Vagina (tissue), 2 donors: ENCODE data around the gene HPCAL1. TPM values are rescaled to one million over a fixed set of nuclear protein-coding genes. Genes with fewer than 3 reads are reported as not detected.

Experiments
- DNase-seq, 2 donors: peaks; one replicate each; pipeline ENCODE4 v3.0.0-alpha.2; 2017; ENCODE audit errors: extremely low spot score in 2 of 2
- H3K27ac ChIP-seq: fragments of 200-600 bp; sonication (generic); one replicate; pipeline ENCODE4 v1.5.1; 2019
- H3K27me3 ChIP-seq: fragments of 200-600 bp; sonication (generic); one replicate; pipeline ENCODE4 v1.5.1; 2019
- H3K36me3 ChIP-seq, 2 donors: fragments of 200-600 bp; sonication (generic); one replicate each; pipeline ENCODE4 v1.5.1; 2017 to 2019
- H3K4me1 ChIP-seq: fragments of 200-600 bp; sonication (generic); one replicate; pipeline ENCODE4 v1.5.1; 2019
- H3K4me3 ChIP-seq, 2 donors: fragments of 200-600 bp; sonication (generic); 1 replicate in 1 of 2; 2 replicates in 1 of 2; pipeline ENCODE4 v1.5.1; 2016 to 2019
- H3K9me3 ChIP-seq: fragments of 200-600 bp; sonication (generic); one replicate; pipeline ENCODE4 v1.5.1; 2019
- POLR2A ChIP-seq, 2 donors: fragments of 450-650 bp; IDR thresholded peaks; one replicate each; pipeline ENCODE4 v1.6.1; 2017; ENCODE audit warnings: antibody characterized with exemption in 2 of 2, mild to moderate bottlenecking in 2 of 2, moderate library complexity in 2 of 2
- POLR2AphosphoS5 ChIP-seq, 2 donors: sonication (generic); formaldehyde crosslinking; IDR thresholded peaks; one replicate each; pipeline ENCODE4 v1.9.0; 2017; ENCODE audit warnings: antibody characterized with exemption in 2 of 2, mild to moderate bottlenecking in 2 of 2, low read depth in 1 of 2; ENCODE audit not compliant: insufficient read depth in 1 of 2
- intact Hi-C: fragments of 100-400 bp; cut with DNase I; formaldehyde crosslinking; loops from one replicate; pipeline ENCODE4 v1.15.1; 2023
- total RNA-seq: library from RNA; depleted of rRNA; stranded (reverse); fragments of >200 nt; gene quantifications from one replicate; pipeline ENCODE4 v1.2.3, GENCODE V29; 2016
- TF ChIP-seq, protein P1 (sequence below), 3 experiments: fragments of 450-650 bp in 2 of 3; fragments of 200-600 bp in 1 of 3; sonication (generic) in 1 of 3; IDR thresholded peaks; one replicate each; pipeline ENCODE4 v1.5.1; 2017 to 2019; ENCODE audit warnings: antibody characterized with exemption in 3 of 3, mild to moderate bottlenecking in 2 of 3, moderate library complexity in 2 of 3

Gene HPCAL1
- total RNA-seq, 1 donor from 2014 or later = 43.7 TPM

DNA sequence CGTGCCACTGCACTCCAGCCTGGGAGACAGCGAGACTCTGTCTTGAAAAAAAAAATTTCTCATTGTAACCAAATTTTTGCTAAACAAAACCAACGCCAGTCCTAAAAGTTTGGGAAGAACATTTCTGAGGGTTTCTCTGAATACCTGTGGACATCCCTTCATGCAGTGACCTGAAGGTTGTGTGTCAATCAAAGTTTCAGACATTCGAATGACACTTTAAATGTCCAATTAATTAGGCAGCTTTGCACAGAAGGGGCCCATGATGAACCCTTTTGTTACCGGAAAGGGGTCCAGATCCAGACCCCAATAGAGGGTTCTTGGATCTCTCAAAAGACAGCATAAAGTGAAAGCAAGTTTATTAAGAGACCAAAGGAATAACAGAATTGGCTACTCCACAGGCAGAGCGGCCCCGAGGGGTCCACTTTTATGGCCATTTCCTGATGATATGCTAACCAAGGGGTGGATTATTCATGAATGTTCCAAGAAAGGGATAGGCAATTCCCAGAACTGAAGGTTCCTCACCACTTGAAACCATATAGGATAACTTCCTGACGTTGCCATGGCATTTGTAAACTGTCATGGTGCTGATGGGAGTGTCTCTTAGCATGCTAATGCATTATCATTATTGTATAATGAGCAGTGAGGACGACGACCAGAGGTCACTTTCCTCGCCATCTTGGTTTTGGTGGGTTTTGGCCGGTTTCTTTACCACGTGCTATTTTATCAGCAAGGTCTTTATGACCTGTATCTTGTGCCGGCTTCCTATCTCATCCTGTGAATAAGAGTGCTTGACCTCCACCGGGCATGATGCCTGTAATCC is 27.5 kb upstream of the HPCAL1 start:
- no peak for TF ChIP-seq POLR2A (IDR thresholded peaks at IDR 0.05)
- no peak for TF ChIP-seq POLR2AphosphoS5 (IDR thresholded peaks at IDR 0.05; ENCODE audit: insufficient read depth in 1 of 2, low read depth in 1 of 2)
- TF ChIP-seq, protein P1, sequence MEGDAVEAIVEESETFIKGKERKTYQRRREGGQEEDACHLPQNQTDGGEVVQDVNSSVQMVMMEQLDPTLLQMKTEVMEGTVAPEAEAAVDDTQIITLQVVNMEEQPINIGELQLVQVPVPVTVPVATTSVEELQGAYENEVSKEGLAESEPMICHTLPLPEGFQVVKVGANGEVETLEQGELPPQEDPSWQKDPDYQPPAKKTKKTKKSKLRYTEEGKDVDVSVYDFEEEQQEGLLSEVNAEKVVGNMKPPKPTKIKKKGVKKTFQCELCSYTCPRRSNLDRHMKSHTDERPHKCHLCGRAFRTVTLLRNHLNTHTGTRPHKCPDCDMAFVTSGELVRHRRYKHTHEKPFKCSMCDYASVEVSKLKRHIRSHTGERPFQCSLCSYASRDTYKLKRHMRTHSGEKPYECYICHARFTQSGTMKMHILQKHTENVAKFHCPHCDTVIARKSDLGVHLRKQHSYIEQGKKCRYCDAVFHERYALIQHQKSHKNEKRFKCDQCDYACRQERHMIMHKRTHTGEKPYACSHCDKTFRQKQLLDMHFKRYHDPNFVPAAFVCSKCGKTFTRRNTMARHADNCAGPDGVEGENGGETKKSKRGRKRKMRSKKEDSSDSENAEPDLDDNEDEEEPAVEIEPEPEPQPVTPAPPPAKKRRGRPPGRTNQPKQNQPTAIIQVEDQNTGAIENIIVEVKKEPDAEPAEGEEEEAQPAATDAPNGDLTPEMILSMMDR (IDR thresholded peaks at IDR 0.05) = no peak
- H3K9me3 ChIP-seq = no peaks in the 10 kb centered on the region
- intact Hi-C loops = no loop called here

DNA sequence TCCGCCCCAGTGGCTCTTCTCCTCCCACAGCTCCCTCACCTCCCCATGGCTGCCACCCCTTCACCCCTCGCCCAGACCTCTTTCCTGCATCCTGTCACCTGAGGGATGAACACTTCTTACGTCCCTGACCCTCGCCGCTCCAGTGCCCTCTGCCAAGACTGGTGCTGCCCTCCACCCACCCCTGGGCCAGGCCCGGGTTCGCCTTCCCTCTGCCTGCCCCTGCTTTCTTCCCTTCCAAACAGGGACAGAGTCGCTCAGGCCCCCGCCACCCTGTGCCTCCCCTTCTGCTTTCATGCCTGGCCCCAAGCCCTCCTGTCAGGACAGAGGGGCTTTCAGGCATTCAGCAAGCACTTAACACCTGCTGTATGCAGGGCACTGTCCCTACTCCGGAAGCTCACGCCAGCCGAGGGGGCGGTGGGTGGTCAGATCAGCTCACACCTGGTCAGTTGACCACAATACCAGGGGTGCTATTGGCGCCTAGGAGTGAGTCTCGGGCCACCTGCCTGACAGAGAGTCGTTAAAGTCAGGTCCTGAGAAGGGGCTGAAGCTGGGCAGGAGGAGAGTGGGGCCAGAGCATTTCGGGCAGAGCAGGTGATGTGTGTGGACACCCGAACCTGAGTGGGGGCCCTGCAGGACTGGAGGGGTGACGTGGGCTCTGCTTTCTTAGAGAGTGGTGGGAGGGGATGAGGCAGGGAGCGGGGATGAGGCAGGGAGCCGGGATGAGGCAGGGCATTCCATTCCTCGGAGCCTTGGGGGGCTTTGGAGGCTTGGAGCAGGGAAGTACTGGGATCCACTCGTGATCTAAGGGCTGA is 26.0 kb upstream of the HPCAL1 start:
- DNase-seq = no peak
- peaks cover 17% of the 10 kb centered on the region for H3K4me1 ChIP-seq
- TF ChIP-seq POLR2AphosphoS5 (IDR thresholded peaks at IDR 0.05; ENCODE audit: insufficient read depth in 1 of 2, low read depth in 1 of 2) = no peak
- TF ChIP-seq, protein P1 (IDR thresholded peaks at IDR 0.05) = no peak
- no peak for TF ChIP-seq POLR2A (IDR thresholded peaks at IDR 0.05)
- intact Hi-C loops = no loop called here
- no peaks in the 10 kb centered on the region for H3K36me3 ChIP-seq
- no peaks in the 10 kb centered on the region for H3K9me3 ChIP-seq
- H3K27me3 ChIP-seq = no peaks in the 10 kb centered on the region
- H3K4me3 ChIP-seq = no peak overlapping the region
- no peak overlapping the region for H3K27ac ChIP-seq

More for the DNA sequence above, 27.5 kb upstream of the HPCAL1 start:
- H3K27me3 ChIP-seq = no peaks in the 10 kb centered on the region
- no peak overlapping the region for H3K27ac ChIP-seq
- H3K36me3 ChIP-seq = no peaks in the 10 kb centered on the region
- DNase-seq = no peak
- H3K4me3 ChIP-seq = no peak overlapping the region
- H3K4me1 ChIP-seq = peaks cover 17% of the 10 kb centered on the region

DNA sequence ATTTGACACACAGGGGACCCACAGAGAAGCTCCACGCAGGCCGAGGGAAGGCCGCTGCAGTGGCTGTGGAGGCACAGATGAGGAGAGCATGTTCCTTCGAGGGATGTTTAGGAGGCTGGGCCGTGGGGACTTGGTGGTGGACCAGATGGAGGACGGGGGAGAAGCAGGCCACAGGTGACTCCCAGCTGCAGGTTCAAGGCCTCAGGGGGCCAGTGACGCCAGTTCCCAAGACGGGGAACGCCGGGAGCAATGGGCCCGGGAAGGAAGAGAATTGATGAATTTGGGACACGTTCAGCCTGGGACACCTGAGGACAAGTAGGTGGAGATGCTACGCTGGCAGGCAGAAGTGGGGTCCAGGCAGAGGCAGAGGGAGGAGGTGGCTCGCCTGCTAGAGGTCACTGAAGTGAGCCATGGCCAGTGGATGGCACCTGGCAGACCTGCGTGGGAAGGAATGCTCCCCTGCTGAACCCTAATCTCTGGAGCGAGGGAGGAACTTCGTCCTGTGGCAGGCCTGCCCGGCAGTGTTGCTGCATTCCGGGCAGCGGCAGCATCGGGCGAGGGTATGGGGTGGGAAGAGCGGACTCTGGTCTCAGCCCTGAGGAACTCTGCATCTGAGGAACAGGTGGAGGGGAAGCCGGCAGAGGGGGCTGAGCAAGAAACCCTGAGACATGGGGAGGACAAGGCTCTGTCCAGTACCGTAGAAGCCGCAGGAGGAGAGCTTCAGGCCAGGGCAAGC is 25.2 kb upstream of the HPCAL1 start:
- Histone ChIP-seq H3K4me1 (peaks cover 17% of the 10 kb centered on the region), H3K27ac (peak overlapping the region; percentile 73), H3K9me3 (no peaks in the 10 kb centered on the region), H3K36me3 (no peaks in the 10 kb centered on the region), H3K27me3 (no peaks in the 10 kb centered on the region), H3K4me3 (no peak overlapping the region)
- TF ChIP-seq POLR2AphosphoS5 (IDR thresholded peaks at IDR 0.05; ENCODE audit: insufficient read depth in 1 of 2, low read depth in 1 of 2) (no peak), POLR2A (IDR thresholded peaks at IDR 0.05) (no peak)
- TF ChIP-seq, protein P1 (IDR thresholded peaks at IDR 0.05) = no peak
- intact Hi-C loops = no loop called here
- DNase-seq = no peak

DNA sequence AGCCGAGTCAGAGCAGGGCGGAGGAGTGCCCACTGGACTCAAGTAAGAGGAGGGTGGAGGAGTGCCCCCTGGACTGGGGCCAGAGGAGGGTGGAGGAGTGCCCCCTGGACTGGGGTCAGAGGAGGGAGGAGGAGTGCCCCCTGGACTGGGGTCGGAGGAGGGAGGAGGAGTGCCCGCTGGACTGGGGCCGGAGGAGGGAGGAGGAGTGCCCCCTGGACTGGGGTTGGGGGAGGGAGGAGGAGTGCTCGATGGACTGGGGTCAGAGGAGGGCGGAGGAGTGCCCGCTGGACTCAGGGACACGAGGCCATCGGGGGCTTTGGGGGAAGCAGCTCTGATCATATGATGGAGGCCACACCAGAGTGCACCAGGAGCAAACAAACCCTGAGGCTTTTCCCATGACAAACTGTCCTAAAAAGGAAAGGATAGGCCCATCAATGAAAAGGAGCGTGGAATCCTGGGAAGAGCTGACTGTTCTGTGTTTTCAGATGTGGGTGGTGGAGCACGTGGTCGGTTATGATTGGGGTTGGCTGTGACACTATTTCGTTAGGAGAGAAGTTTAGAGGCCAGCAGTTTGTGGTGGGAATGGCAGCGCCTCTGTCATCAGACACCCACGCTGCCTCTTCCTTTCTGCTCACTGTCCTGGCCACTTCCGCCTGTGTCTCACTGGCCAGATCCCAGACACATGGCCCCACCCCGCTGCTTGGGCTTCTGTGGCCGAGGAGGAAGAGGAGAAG is 24.5 kb upstream of the HPCAL1 start:
- no peaks in the 10 kb centered on the region for H3K36me3 ChIP-seq
- H3K27ac ChIP-seq = peak overlapping the region; percentile 73
- H3K4me1 ChIP-seq = peaks cover 17% of the 10 kb centered on the region
- no peaks in the 10 kb centered on the region for H3K27me3 ChIP-seq
- intact Hi-C loops = no loop called here
- H3K9me3 ChIP-seq = no peaks in the 10 kb centered on the region
- DNase-seq = no peak
- no peak for TF ChIP-seq POLR2A (IDR thresholded peaks at IDR 0.05)
- TF ChIP-seq POLR2AphosphoS5 (IDR thresholded peaks at IDR 0.05; ENCODE audit: insufficient read depth in 1 of 2, low read depth in 1 of 2) = peak in 1 of 2 donors; percentile 42
- H3K4me3 ChIP-seq = no peak overlapping the region
